OCI-LY3 (cell line): ENCODE data around the gene GRID1.

Source experiments
- H2AFZ ChIP-seq: fragments of 200-600, 300-600 bp; shearing (Covaris generic); 2 replicates; pipeline ENCODE4 v1.6.0; 2014; ENCODE audit warnings: antibody characterized with exemption, low read depth, low read length
- H3K27ac ChIP-seq: fragments of 200-600, 300-600 bp; sonication (generic); 2 replicates; pipeline ENCODE4 v1.5.1; 2014; ENCODE audit warnings: mild to moderate bottlenecking, low read length, moderate library complexity, mixed read lengths
- H3K27me3 ChIP-seq: fragments of 200-600, 300-600 bp; sonication (generic); 2 replicates; pipeline ENCODE4 v1.6.1; 2014; ENCODE audit warnings: low read depth, low read length, mixed read lengths
- H3K36me3 ChIP-seq: fragments of 200-600, 300-600 bp; sonication (generic); replicated peaks from 2 replicates; pipeline ENCODE3; 2014; ENCODE audit warnings: low read depth, low read length, mixed read lengths
- H3K4me1 ChIP-seq: fragments of 300-600, 200-600 bp; sonication (generic); 2 replicates; pipeline ENCODE4 v1.6.1; 2014; ENCODE audit warnings: low read length, mixed read lengths
- H3K4me2 ChIP-seq: fragments of 200-600, 300-600 bp; sonication (generic); 2 replicates; pipeline ENCODE4 v1.6.1; 2014; ENCODE audit warnings: low read length, mixed read lengths
- H3K4me3 ChIP-seq: fragments of 300-600, 200-600 bp; sonication (generic); 2 replicates; pipeline ENCODE4 v1.5.1; 2014; ENCODE audit warnings: antibody characterized with exemption, mild to moderate bottlenecking, low read length, moderate library complexity
- H3K79me2 ChIP-seq: fragments of 300-600, 200-600 bp; shearing (Covaris generic); 2 replicates; pipeline ENCODE4 v1.6.1; 2014; ENCODE audit warnings: mild to moderate bottlenecking, low read length, mixed read lengths
- H3K9ac ChIP-seq: fragments of 300-600, 200-600 bp; shearing (Covaris generic); 2 replicates; pipeline ENCODE4 v1.6.0; 2014; ENCODE audit warnings: mild to moderate bottlenecking, low read length, moderate library complexity
- H3K9me3 ChIP-seq: fragments of 200-600, 300-600 bp; shearing (Covaris generic); 2 replicates; pipeline ENCODE4 v1.6.1; 2014; ENCODE audit warnings: low read length, mixed read lengths; ENCODE audit not compliant: insufficient read depth
- H4K20me1 ChIP-seq: fragments of 200-600, 300-600 bp; sonication (generic); 2 replicates; pipeline ENCODE4 v1.6.1; 2016; ENCODE audit warnings: low read length, mixed read lengths; ENCODE audit not compliant: insufficient read depth
- CTCF ChIP-seq: fragments of 200-600, 300-600 bp; sonication (generic); IDR thresholded peaks from 2 replicates; pipeline ENCODE4 v1.5.1; 2014; ENCODE audit warnings: antibody characterized with exemption, low read length, low read depth
- EZH2phosphoT487 ChIP-seq: fragments of 200-600 bp; shearing (Covaris generic); IDR thresholded peaks from 2 replicates; pipeline ENCODE4 v1.6.1; 2018; ENCODE audit warnings: antibody characterized with exemption, mixed run types, low read depth

Gene GRID1

GRCh38 chr10:86310291-86310690 lies 56.3 kb downstream of the GRID1 start:
- no peaks in the 10 kb centered on the region for H3K4me1 ChIP-seq
- H3K27me3 ChIP-seq, result no peaks in the 10 kb centered on the region
- no peaks in the 10 kb centered on the region for H3K9me3 ChIP-seq
- no peaks in the 10 kb centered on the region for H3K36me3 ChIP-seq
- no peak overlapping the region for H3K27ac ChIP-seq
- TF ChIP-seq CTCF (no peak), EZH2phosphoT487 (no peak)
- no peak overlapping the region for H2AFZ ChIP-seq
- no peak overlapping the region for H3K4me3 ChIP-seq
- no peaks in the 10 kb centered on the region for H4K20me1 ChIP-seq
- no peak overlapping the region for H3K4me2 ChIP-seq
- H3K79me2 ChIP-seq, result no peaks in the 10 kb centered on the region
- H3K9ac ChIP-seq, result no peak overlapping the region

GRCh38 chr10:86308056-86308455 lies 58.5 kb downstream of the GRID1 start:
- TF ChIP-seq CTCF (no peak), EZH2phosphoT487 (no peak)
- Histone ChIP-seq H3K4me2 (no peak overlapping the region), H3K79me2 (no peaks in the 10 kb centered on the region), H3K36me3 (no peaks in the 10 kb centered on the region), H3K9me3 (no peaks in the 10 kb centered on the region), H3K4me3 (no peak overlapping the region), H3K9ac (no peak overlapping the region), H2AFZ (no peak overlapping the region), H3K27me3 (no peaks in the 10 kb centered on the region), H3K27ac (no peak overlapping the region), H3K4me1 (no peaks in the 10 kb centered on the region), H4K20me1 (no peaks in the 10 kb centered on the region)

GRCh38 chr10:86306628-86307278 lies 59.8 kb downstream of the GRID1 start:
- TF ChIP-seq CTCF, result no peak
- H3K36me3 ChIP-seq, result no peaks in the 10 kb centered on the region
- no peaks in the 10 kb centered on the region for H3K79me2 ChIP-seq
- no peaks in the 10 kb centered on the region for H4K20me1 ChIP-seq
- H3K27ac ChIP-seq, result no peak overlapping the region
- no peak overlapping the region for H2AFZ ChIP-seq
- H3K9ac ChIP-seq, result no peak overlapping the region
- no peaks in the 10 kb centered on the region for H3K27me3 ChIP-seq
- H3K4me1 ChIP-seq, result no peaks in the 10 kb centered on the region
- H3K4me2 ChIP-seq, result no peak overlapping the region
- H3K9me3 ChIP-seq, result no peaks in the 10 kb centered on the region
- no peak overlapping the region for H3K4me3 ChIP-seq

- H3K9ac ChIP-seq, result no peak overlapping the region
- no peak for TF ChIP-seq EZH2phosphoT487
- no peak for TF ChIP-seq CTCF
- H3K27me3 ChIP-seq, result no peaks in the 10 kb centered on the region
- no peaks in the 10 kb centered on the region for H3K9me3 ChIP-seq
- H3K36me3 ChIP-seq, result no peaks in the 10 kb centered on the region
- no peak overlapping the region for H3K4me3 ChIP-seq
- no peaks in the 10 kb centered on the region for H4K20me1 ChIP-seq
- no peaks in the 10 kb centered on the region for H3K79me2 ChIP-seq
- H3K4me2 ChIP-seq, result no peak overlapping the region
- no peaks in the 10 kb centered on the region for H3K4me1 ChIP-seq
- no peak overlapping the region for H3K27ac ChIP-seq
- H2AFZ ChIP-seq, result no peak overlapping the region
Measured at GRCh38 chr10:86305521-86305920, 61.1 kb downstream of the GRID1 start.
